Fibroblast of the aortic adventitia (primary cell): ENCODE data around the gene TAAR6. TPM values are rescaled to one million over a fixed set of nuclear protein-coding genes. Genes with fewer than 3 reads are reported as not detected.

Experiments
- DNase-seq: peaks from one replicate; pipeline ENCODE4 v3.0.0-alpha.2; 2010; ENCODE audit warnings: low read depth
- H3K4me3 ChIP-seq: 2 replicates; pipeline ENCODE4 v1.5.1; 2011; ENCODE audit warnings: low read depth, mild to moderate bottlenecking, control low read depth, low read length, moderate library complexity
- CTCF ChIP-seq: IDR thresholded peaks from 2 replicates; pipeline ENCODE4 v1.5.1; 2011; ENCODE audit warnings: mild to moderate bottlenecking, low read length, control low read depth, inconsistent platforms; ENCODE audit not compliant: insufficient read depth
- total RNA-seq: library from RNA; depleted of rRNA; stranded (reverse); fragments of >200 nt; gene quantifications from 2 replicates; pipeline ENCODE4 v1.2.3, GENCODE V29; 2012; ENCODE audit warnings: low replicate concordance

TAAR6 gene, protein sequence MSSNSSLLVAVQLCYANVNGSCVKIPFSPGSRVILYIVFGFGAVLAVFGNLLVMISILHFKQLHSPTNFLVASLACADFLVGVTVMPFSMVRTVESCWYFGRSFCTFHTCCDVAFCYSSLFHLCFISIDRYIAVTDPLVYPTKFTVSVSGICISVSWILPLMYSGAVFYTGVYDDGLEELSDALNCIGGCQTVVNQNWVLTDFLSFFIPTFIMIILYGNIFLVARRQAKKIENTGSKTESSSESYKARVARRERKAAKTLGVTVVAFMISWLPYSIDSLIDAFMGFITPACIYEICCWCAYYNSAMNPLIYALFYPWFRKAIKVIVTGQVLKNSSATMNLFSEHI
- total RNA-seq, result not detected in 2 replicates

GRCh38 chr6:132570221-132570777 lies at the start of gene TAAR6:
Gene TAAR6 (plus strand): TSS chr6:132570322. CDS start chr6:132570322, 0 bp downstream.
- DNase-seq, result no peak
- H3K4me3 ChIP-seq, result no peak within 1 kb of the TSS
- TF ChIP-seq CTCF, result no peak

GRCh38 chr6:132520953-132521352 lies 49.2 kb upstream of the TAAR6 start:
- H3K4me3 ChIP-seq, result no peak overlapping the region
- no peak for TF ChIP-seq CTCF
- peak; percentile 40 for DNase-seq

DNA sequence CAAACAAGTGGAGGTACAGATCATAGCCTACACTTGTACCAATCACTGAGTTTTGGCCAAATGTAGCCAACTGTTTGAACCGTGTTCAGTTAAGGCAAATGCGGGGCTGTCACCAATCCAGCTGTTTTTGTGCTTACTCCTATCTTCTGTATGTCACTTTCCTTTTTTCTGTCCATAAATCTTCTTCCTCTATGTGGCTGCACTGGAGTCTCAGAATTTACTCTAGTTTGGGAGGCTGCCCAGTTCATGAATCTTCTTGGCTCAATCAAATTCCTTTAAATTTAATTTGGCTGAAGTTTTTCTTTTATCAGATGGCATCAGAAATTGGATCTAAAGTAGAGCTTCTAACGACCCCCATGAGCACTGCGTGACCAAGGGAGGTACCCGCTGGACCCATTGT lies 45.5 kb upstream of the TAAR6 start:
- no peak for DNase-seq
- no peak for TF ChIP-seq CTCF
- H3K4me3 ChIP-seq, result no peak overlapping the region

- no peak for TF ChIP-seq CTCF
- DNase-seq, result no peak
- H3K4me3 ChIP-seq, result no peak overlapping the region
Observed at GRCh38 chr6:132525866-132526265, 44.3 kb upstream of the TAAR6 start.

DNA sequence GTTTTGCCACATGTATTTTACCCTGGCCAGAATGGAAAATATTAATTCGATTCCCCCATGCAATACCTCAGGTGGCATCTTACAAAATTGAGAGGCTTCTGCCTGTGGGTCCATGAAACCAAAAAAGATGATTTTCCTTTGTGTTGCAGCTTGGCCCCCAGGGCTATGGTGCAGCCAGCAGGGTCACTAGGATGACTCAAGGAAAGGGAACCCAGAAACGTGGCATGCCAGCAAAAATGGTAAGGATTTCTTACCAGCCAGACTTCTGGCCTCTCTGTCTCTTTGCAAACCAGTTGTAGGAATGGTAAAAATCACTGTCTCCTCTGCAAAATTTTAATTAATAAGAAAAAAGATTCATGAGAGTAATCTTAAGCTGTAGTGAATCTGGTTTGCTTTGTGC lies 43.7 kb upstream of the TAAR6 start:
- DNase-seq, result no peak
- H3K4me3 ChIP-seq, result no peak overlapping the region
- no peak for TF ChIP-seq CTCF

DNA sequence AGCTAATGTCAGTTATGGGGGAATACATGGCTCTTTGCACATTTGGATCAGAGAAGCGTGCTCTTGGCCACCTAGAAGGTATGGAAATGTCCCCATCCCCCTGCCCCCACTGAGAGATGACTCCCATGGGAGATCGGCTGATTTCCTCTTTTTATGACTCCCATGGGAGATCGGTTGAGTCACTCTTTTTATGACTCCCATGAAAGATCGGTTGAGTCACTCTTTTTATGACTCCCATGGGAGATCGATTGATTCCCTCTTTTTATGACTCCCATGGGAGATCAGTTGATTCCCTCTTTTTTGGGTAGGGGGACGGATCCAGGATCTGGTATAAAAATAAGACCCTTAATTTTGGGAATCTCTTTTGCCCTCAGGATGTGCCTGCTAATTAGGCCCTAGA lies 42.3 kb upstream of the TAAR6 start:
- DNase-seq, result no peak
- no peak overlapping the region for H3K4me3 ChIP-seq
- TF ChIP-seq CTCF, result no peak
